EH (cell line): ENCODE measurements around the gene TP53.
"Not testable (repeated sequence)": the region's sequence is repeated elsewhere in the genome, so short reads cannot be mapped to it uniquely, and the experiment has no call there.

Source experiments
- DNase-seq: peaks from one replicate; pipeline ENCODE4 v3.0.0-alpha.2; 2015; ENCODE audit warnings: low read depth

TP53 gene

GRCh38 chr17:7673239-7673638, 14.1 kb downstream of the TP53 start:
- DNase-seq, result no peak

- no peak for DNase-seq
Measured at GRCh38 chr17:7668482-7668881, 18.8 kb downstream of the TP53 start.

GRCh38 chr17:7667656-7668406, 19.5 kb downstream of the TP53 start:
- no peak for DNase-seq

- DNase-seq, result peak; percentile 16
Measured at GRCh38 chr17:7656958-7657609, 30.2 kb downstream of the TP53 start.

- DNase-seq, result no peak
Measured at GRCh38 chr17:7655541-7655840, 31.8 kb downstream of the TP53 start.

GRCh38 chr17:7654832-7655540, 32.3 kb downstream of the TP53 start:
- peak; percentile 56 for DNase-seq

GRCh38 chr17:7652388-7653356, 34.6 kb downstream of the TP53 start:
- no peak for DNase-seq

- no peak for DNase-seq
Measured at GRCh38 chr17:7651665-7652387, 35.5 kb downstream of the TP53 start.

GRCh38 chr17:7651097-7651664, 36.1 kb downstream of the TP53 start:
- DNase-seq, result no peak

- DNase-seq, result peak; percentile 51
Measured at GRCh38 chr17:7650509-7651096, 36.7 kb downstream of the TP53 start, which contains the start of gene ATP1B2. Gene ATP1B2, plus strand, starts transcription at chr17:7650926. Its CDS starts 593 bp downstream, at chr17:7651519.

GRCh38 chr17:7647018-7647417, 40.3 kb downstream of the TP53 start:
- DNase-seq, result no peak

GRCh38 chr17:7646457-7646856, 40.8 kb downstream of the TP53 start:
- no peak for DNase-seq

GRCh38 chr17:7644775-7645174, 42.5 kb downstream of the TP53 start:
- no peak for DNase-seq

- not testable (repeated sequence) for DNase-seq
Measured at GRCh38 chr17:7641635-7642034, 45.7 kb downstream of the TP53 start.

GRCh38 chr17:7640783-7641182, 46.5 kb downstream of the TP53 start:
- DNase-seq, result no peak

GRCh38 chr17:7636163-7636562, 51.1 kb downstream of the TP53 start:
- no peak for DNase-seq

GRCh38 chr17:7634384-7634783, 52.9 kb downstream of the TP53 start:
- peak; percentile 54 for DNase-seq

GRCh38 chr17:7633093-7633492, 54.2 kb downstream of the TP53 start:
- no peak for DNase-seq

GRCh38 chr17:7632492-7632894, 54.8 kb downstream of the TP53 start:
- peak; percentile 62 for DNase-seq
